ENCODE measurements around the gene SLX4IP.

GRCh38 chr20:10594296-10594868, 159.3 kb downstream of the SLX4IP start:
- TF ChIP-seq EZH2 (IDR thresholded peaks at IDR 0.05; ENCODE audit: low read length, unreplicated experiment), result no peak
- no peak for TF ChIP-seq EZH2phosphoT487 (IDR thresholded peaks at IDR 0.05; ENCODE audit: borderline replicate concordance, low read length)

All from PC-3 (cell line).